Neural cell (in vitro differentiated cells): ENCODE results near the gene TLCD2. TPM values are rescaled to one million over a fixed set of nuclear protein-coding genes. Genes with fewer than 3 reads are reported as not detected.

ENCODE experiments used
- H2AFZ ChIP-seq: fragments of 200-600, 300-800 bp; sonication (generic), shearing (Covaris generic); 2 replicates; pipeline ENCODE4 v1.6.0; 2014; ENCODE audit warnings: low read depth, mild to moderate bottlenecking, antibody characterized with exemption, low read length, moderate library complexity
- H3F3A ChIP-seq: fragments of 200-600 bp; shearing (Covaris generic); 2 replicates; pipeline ENCODE4 v1.6.1; 2016; ENCODE audit warnings: mild to moderate bottlenecking, moderate library complexity, mixed read lengths, antibody characterized with exemption, low read length; ENCODE audit not compliant: insufficient read depth, poor library complexity, severe bottlenecking
- H3K27ac ChIP-seq: fragments of 200-600, 300-800 bp; sonication (generic), shearing (Covaris generic); 2 replicates; pipeline ENCODE4 v1.5.1; 2014; ENCODE audit warnings: mild to moderate bottlenecking, low read length, moderate library complexity
- H3K27me3 ChIP-seq: fragments of 300-800, 200-600 bp; sonication (generic), shearing (Covaris generic); 2 replicates; pipeline ENCODE4 v1.6.0; 2014; ENCODE audit warnings: mild to moderate bottlenecking, low read depth, low read length, moderate library complexity; ENCODE audit not compliant: insufficient read depth
- H3K36me3 ChIP-seq: fragments of 300-800, 200-600 bp; sonication (generic), shearing (Covaris generic); 2 replicates; pipeline ENCODE4 v1.5.1; 2014; ENCODE audit warnings: mild to moderate bottlenecking, antibody characterized with exemption, low read length, moderate library complexity; ENCODE audit not compliant: insufficient read depth
- H3K4me2 ChIP-seq: fragments of 300-800, 200-600 bp; sonication (generic), shearing (Covaris generic); 2 replicates; pipeline ENCODE4 v1.6.0; 2014; ENCODE audit warnings: mild to moderate bottlenecking, low read length
- H3K4me3 ChIP-seq: fragments of 300-800, 200-600 bp; sonication (generic), shearing (Covaris generic); 2 replicates; pipeline ENCODE4 v1.5.1; 2014; ENCODE audit warnings: mild to moderate bottlenecking, low read length, moderate library complexity
- H3K79me2 ChIP-seq: fragments of 200-600 bp; shearing (Covaris generic); replicated peaks from 2 replicates; pipeline ENCODE4 v1.6.0; 2014; ENCODE audit warnings: mild to moderate bottlenecking, low read length, moderate library complexity; ENCODE audit not compliant: insufficient read depth
- H3K9ac ChIP-seq: fragments of 300-800, 200-600 bp; sonication (generic), shearing (Covaris generic); 2 replicates; pipeline ENCODE4 v1.6.1; 2016; ENCODE audit warnings: mild to moderate bottlenecking, low read length, mixed read lengths
- H3K9me2 ChIP-seq: fragments of 200-600 bp; shearing (Covaris generic); 2 replicates; pipeline ENCODE4 v1.6.1; 2016; ENCODE audit warnings: mild to moderate bottlenecking, low read length, mixed read lengths; ENCODE audit not compliant: insufficient read depth
- H3K9me3 ChIP-seq: fragments of 200-600, 300-800 bp; sonication (generic), shearing (Covaris generic); 2 replicates; pipeline ENCODE4 v1.6.1; 2016; ENCODE audit warnings: mild to moderate bottlenecking, mixed run types, low read length, moderate library complexity, mixed read lengths
- H4K20me1 ChIP-seq: fragments of 200-600 bp; shearing (Covaris generic); 2 replicates; pipeline ENCODE4 v1.6.1; 2016; ENCODE audit warnings: mild to moderate bottlenecking, mixed run types; ENCODE audit not compliant: insufficient read depth
- CTCF ChIP-seq: fragments of 450-650 bp; IDR thresholded peaks from 2 replicates; pipeline ENCODE4 v1.5.1; 2014; ENCODE audit warnings: antibody characterized with exemption, mild to moderate bottlenecking, moderate library complexity; ENCODE audit not compliant: poor library complexity, severe bottlenecking
- EP300 ChIP-seq: fragments of 450-650 bp; conservative IDR thresholded peaks from 2 replicates; pipeline ENCODE4 v1.6.1; 2014; ENCODE audit warnings: antibody characterized with exemption, mild to moderate bottlenecking, moderate library complexity; ENCODE audit not compliant: poor library complexity, severe bottlenecking
- EZH2 ChIP-seq: fragments of 200-600, 300-800 bp; shearing (Covaris generic), sonication (generic); IDR thresholded peaks from 2 replicates; pipeline ENCODE4 v1.6.1; 2014; ENCODE audit warnings: antibody characterized with exemption, low read length, borderline replicate concordance, mild to moderate bottlenecking; ENCODE audit not compliant: insufficient read depth, poor library complexity, severe bottlenecking
- MXI1 ChIP-seq: fragments of 450-650 bp; conservative IDR thresholded peaks from 2 replicates; pipeline ENCODE4 v1.6.1; 2014; ENCODE audit warnings: antibody characterized with exemption, mild to moderate bottlenecking; ENCODE audit not compliant: poor library complexity, severe bottlenecking
- POLR2AphosphoS5 ChIP-seq: IDR thresholded peaks from 2 replicates; pipeline ENCODE4 v1.6.1; 2012
- RAD21 ChIP-seq: fragments of 450-650 bp; conservative IDR thresholded peaks from 2 replicates; pipeline ENCODE4 v1.6.1; 2014; ENCODE audit warnings: antibody characterized with exemption, mild to moderate bottlenecking, moderate library complexity
- REST ChIP-seq: IDR thresholded peaks from 2 replicates; pipeline ENCODE4 v1.6.1; 2012; ENCODE audit warnings: borderline replicate concordance
- SMC3 ChIP-seq: fragments of 450-650 bp; conservative IDR thresholded peaks from 2 replicates; pipeline ENCODE4 v1.6.1; 2014; ENCODE audit warnings: antibody characterized with exemption, mild to moderate bottlenecking, moderate library complexity; ENCODE audit not compliant: poor library complexity
- TAF1 ChIP-seq: IDR thresholded peaks from 2 replicates; pipeline ENCODE4 v1.6.1; 2012; ENCODE audit warnings: low read depth
- polyA plus RNA-seq: library from polyadenylated mRNA; depleted of rRNA; stranded (reverse); fragments of >200 nt; gene quantifications from 2 replicates; pipeline ENCODE4 v1.2.3, GENCODE V29; 2014

The TLCD2 gene
- polyA plus RNA-seq, 1 donor from 2014 or later = 0.14 TPM

- Histone ChIP-seq H3K9me2 (no peaks in the 10 kb centered on the region), H4K20me1 (no peaks in the 10 kb centered on the region), H3K27ac (peak overlapping the region; percentile 71), H3F3A (peaks cover 4% of the 10 kb centered on the region), H2AFZ (no peak overlapping the region), H3K79me2 (peaks cover 4% of the 10 kb centered on the region), H3K4me3 (peak overlapping the region; percentile 96), H3K27me3 (peaks cover 12% of the 10 kb centered on the region), H3K36me3 (no peaks in the 10 kb centered on the region), H3K9ac (peak overlapping the region; percentile 88), H3K9me3 (no peaks in the 10 kb centered on the region), H3K4me2 (peak overlapping the region; percentile 73)
- TF ChIP-seq TAF1 (no peak), REST (no peak), RAD21 (no peak), SMC3 (no peak), EP300 (no peak), POLR2AphosphoS5 (no peak), CTCF (no peak), MXI1 (no peak), EZH2 (no peak)
Measured at GRCh38 chr17:1714980-1715802, 5.0 kb upstream of the TLCD2 start.

- H3K27ac ChIP-seq = no peak overlapping the region
- H2AFZ ChIP-seq = no peak overlapping the region
- H3F3A ChIP-seq = peaks cover 4% of the 10 kb centered on the region
- H3K9ac ChIP-seq = peak overlapping the region; percentile 88
- H3K79me2 ChIP-seq = peaks cover 4% of the 10 kb centered on the region
- TF ChIP-seq MXI1 (no peak), POLR2AphosphoS5 (no peak), EZH2 (no peak), EP300 (no peak), SMC3 (no peak), TAF1 (no peak), RAD21 (no peak), REST (no peak), CTCF (no peak)
- H3K9me3 ChIP-seq = no peaks in the 10 kb centered on the region
- H3K4me2 ChIP-seq = peak overlapping the region; percentile 73
- no peaks in the 10 kb centered on the region for H3K9me2 ChIP-seq
- H3K27me3 ChIP-seq = peaks cover 19% of the 10 kb centered on the region
- peak overlapping the region; percentile 96 for H3K4me3 ChIP-seq
- no peaks in the 10 kb centered on the region for H3K36me3 ChIP-seq
- H4K20me1 ChIP-seq = no peaks in the 10 kb centered on the region
Measured at GRCh38 chr17:1714427-1714979, 4.3 kb upstream of the TLCD2 start.
